ENCODE results near the gene TEAD1. TPM values are rescaled to one million over a fixed set of nuclear protein-coding genes. Genes with fewer than 3 reads are reported as not detected.

The TEAD1 gene
- total and polyA plus RNA-seq, 9 of the 15 experiments (the other 6 are each of a cell fraction or from before 2014, with no cell fraction given): 1.7 to 17.7 (median 10.8) TPM

- TF ChIP-seq MLLT1 (IDR thresholded peaks at IDR 0.05) (0 out of 4 replicates have a peak, but pooled peaks of 1 of the 2 experiments have one; percentile 17), ZNF12 (CRISPR knock-in tag; IDR thresholded peaks at IDR 0.05) (no peak), GATAD2A (IDR thresholded peaks at IDR 0.05) (peak; percentile 80)
- TF ChIP-seq, protein P1, sequence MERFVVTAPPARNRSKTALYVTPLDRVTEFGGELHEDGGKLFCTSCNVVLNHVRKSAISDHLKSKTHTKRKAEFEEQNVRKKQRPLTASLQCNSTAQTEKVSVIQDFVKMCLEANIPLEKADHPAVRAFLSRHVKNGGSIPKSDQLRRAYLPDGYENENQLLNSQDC (CRISPR knock-in tag; IDR thresholded peaks at IDR 0.05): peak; percentile 87
These were observed at the start of gene TEAD1 (continued) for GRCh38 chr11:12673924-12674570.

DNA sequence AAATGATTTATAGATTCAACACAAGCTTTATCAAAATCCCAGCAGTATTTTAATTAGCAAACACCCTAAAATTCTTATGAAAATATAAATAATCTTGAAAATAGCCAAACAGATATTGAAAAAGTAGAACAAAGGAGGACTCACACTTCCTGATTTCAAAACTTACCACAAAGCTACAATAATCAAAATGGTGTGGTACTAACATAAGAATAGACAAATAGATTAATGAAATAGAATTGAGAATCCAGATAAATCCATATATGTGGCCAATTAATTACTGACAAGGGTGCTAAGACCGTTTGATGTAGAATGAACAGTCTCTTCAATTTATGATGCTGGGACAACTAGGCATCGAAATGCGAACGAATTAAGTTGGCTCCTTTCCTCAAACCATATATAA, 49.6 kb upstream of the TEAD1 start:
- no peak overlapping the region for H3K27ac ChIP-seq (ENCODE audit: extremely low read depth, low read depth, low read length)
- H3K9ac ChIP-seq (ENCODE audit: insufficient read depth in 1 of 2, low read depth in 2 of 2, low read length in 2 of 2): no peak overlapping the region
- 66% methylated on average over 4 of the region's 4 CpGs for WGBS (ENCODE audit: insufficient coverage, low coverage, missing lambda C conversion rate)
- no TSS peak for BruUV-seq (replicated peaks)
- TF ChIP-seq RBM25 (IDR thresholded peaks at IDR 0.05; ENCODE audit: low read depth, low read length, severe bottlenecking): peak; percentile 91
- TF ChIP-seq ZKSCAN1 (IDR thresholded peaks at IDR 0.05; ENCODE audit: low read depth, low read length): no peak
- H3K27me3 ChIP-seq (ENCODE audit: control insufficient read depth in 2 of 2, insufficient read depth in 2 of 2, low read length in 2 of 2): no peaks in the 10 kb centered on the region
- H3K4me1 ChIP-seq (replicated peaks in 1 of 2; ENCODE audit: control insufficient read depth in 2 of 2, insufficient read depth in 2 of 2, low read length in 2 of 2): peaks cover 0 to 2% of the 10 kb centered on the region in 2 experiments; a peak in 2 of 5 replicates
- H3K9me3 ChIP-seq (replicated peaks; ENCODE audit: control insufficient read depth, insufficient read depth, low read depth, low read length): peaks cover 2% of the 10 kb centered on the region; the same call in 1 of the 2 replicates
- H3K4me3 ChIP-seq: no peak overlapping the region
- H2AFZ ChIP-seq (ENCODE audit: low read depth, low read length): no peak overlapping the region
- H3K4me2 ChIP-seq (ENCODE audit: insufficient read depth, low read length): no peak overlapping the region
- H4K20me1 ChIP-seq (replicated peaks; ENCODE audit: control insufficient read depth, insufficient read depth, low read length): no peaks in the 10 kb centered on the region
- intact Hi-C loops (cut with micrococcal nuclease) (no loop called here), in situ Hi-C loops (cut with MboI) (no loop called here)
- POLR2A ChIA-PET: interaction anchor here (1.2 kb wide), 1 partner anchor 22 kb away, joined by 3 read pairs; no protein-coding TSS in a partner anchor
- CTCF ChIA-PET (ENCODE audit: low intra/inter-chr PET ratio): no interaction called here
- no peaks in the 10 kb centered on the region for H3K36me3 ChIP-seq (ENCODE audit: control insufficient read depth, insufficient read depth, low read length)
- FAIRE-seq (no peak), DNase-seq (ENCODE audit: extremely low read depth in 1 of 4, low spot score in 3 of 4) (no peak), ATAC-seq (no peak)
- no peaks in the 10 kb centered on the region for H3K79me2 ChIP-seq (ENCODE audit: control insufficient read depth, insufficient read depth, low read length)
- no peaks in the 10 kb centered on the region for H3K9me1 ChIP-seq (ENCODE audit: control insufficient read depth, insufficient read depth, low read length)
